HG03571 (cell line): ENCODE data around the gene CTNNA3.

Source experiments
- ATAC-seq: cut with Tn5 transposase; IDR thresholded peaks from one replicate; pipeline ENCODE4 v1.9.1; 2021; ENCODE audit not compliant: unreplicated experiment

CTNNA3 gene

GRCh38 chr10:66586897-66587679, 1108.9 kb downstream of the CTNNA3 start:
- no peak for ATAC-seq

GRCh38 chr10:66586073-66586472, 1109.9 kb downstream of the CTNNA3 start:
- ATAC-seq, result no peak

GRCh38 chr10:66575251-66575855, 1120.6 kb downstream of the CTNNA3 start:
- no peak for ATAC-seq

GRCh38 chr10:66572700-66573099, 1123.3 kb downstream of the CTNNA3 start:
- no peak for ATAC-seq

GRCh38 chr10:66565999-66566398, 1130.0 kb downstream of the CTNNA3 start:
- no peak for ATAC-seq

GRCh38 chr10:66564287-66564686, 1131.7 kb downstream of the CTNNA3 start:
- ATAC-seq, result no peak

- no peak for ATAC-seq
Measured at GRCh38 chr10:66555061-66555460, 1140.9 kb downstream of the CTNNA3 start.

- no peak for ATAC-seq
Measured at GRCh38 chr10:66552331-66552730, 1143.7 kb downstream of the CTNNA3 start.

- ATAC-seq, result no peak
Measured at GRCh38 chr10:66550351-66550750, 1145.6 kb downstream of the CTNNA3 start.

- no peak for ATAC-seq
Measured at GRCh38 chr10:66538908-66539307, 1157.1 kb downstream of the CTNNA3 start.

GRCh38 chr10:66538371-66538770, 1157.6 kb downstream of the CTNNA3 start:
- no peak for ATAC-seq

- ATAC-seq, result no peak
Measured at GRCh38 chr10:66537186-66537585, 1158.8 kb downstream of the CTNNA3 start.

- ATAC-seq, result no peak
Measured at GRCh38 chr10:66535439-66535838, 1160.6 kb downstream of the CTNNA3 start.

GRCh38 chr10:66534866-66535265, 1161.1 kb downstream of the CTNNA3 start:
- no peak for ATAC-seq

GRCh38 chr10:66521506-66521905, 1174.5 kb downstream of the CTNNA3 start:
- no peak for ATAC-seq

GRCh38 chr10:66519616-66520015, 1176.4 kb downstream of the CTNNA3 start:
- no peak for ATAC-seq

- no peak for ATAC-seq
Measured at GRCh38 chr10:66514666-66515065, 1181.3 kb downstream of the CTNNA3 start.

GRCh38 chr10:66513504-66513903, 1182.5 kb downstream of the CTNNA3 start:
- no peak for ATAC-seq

GRCh38 chr10:66505003-66505657, 1190.9 kb downstream of the CTNNA3 start:
- no peak for ATAC-seq

GRCh38 chr10:66501356-66501755, 1194.6 kb downstream of the CTNNA3 start:
- ATAC-seq, result no peak

GRCh38 chr10:66483966-66484365, 1212.0 kb downstream of the CTNNA3 start:
- ATAC-seq, result no peak

GRCh38 chr10:66472156-66472555, 1223.8 kb downstream of the CTNNA3 start:
- no peak for ATAC-seq
